Body of pancreas (tissue), 4 donors: ENCODE results near the gene PHC3.

Experiments used
- POLR2A ChIP-seq, 3 donors: fragments of 450-650 bp; IDR thresholded peaks; one replicate each; pipeline ENCODE4 v1.6.1; 2016; ENCODE audit warnings: antibody characterized with exemption in 3 of 3, mild to moderate bottlenecking in 2 of 3
- TF ChIP-seq, protein P1 (sequence below), 7 experiments: fragments of 450-650 bp in 4 of 7; fragments of 200-600 bp in 3 of 7; sonication (generic) in 3 of 7; IDR thresholded peaks; one replicate each; pipeline ENCODE4 v1.5.1; 2016 to 2019; ENCODE audit warnings: antibody characterized with exemption in 7 of 7

DNA sequence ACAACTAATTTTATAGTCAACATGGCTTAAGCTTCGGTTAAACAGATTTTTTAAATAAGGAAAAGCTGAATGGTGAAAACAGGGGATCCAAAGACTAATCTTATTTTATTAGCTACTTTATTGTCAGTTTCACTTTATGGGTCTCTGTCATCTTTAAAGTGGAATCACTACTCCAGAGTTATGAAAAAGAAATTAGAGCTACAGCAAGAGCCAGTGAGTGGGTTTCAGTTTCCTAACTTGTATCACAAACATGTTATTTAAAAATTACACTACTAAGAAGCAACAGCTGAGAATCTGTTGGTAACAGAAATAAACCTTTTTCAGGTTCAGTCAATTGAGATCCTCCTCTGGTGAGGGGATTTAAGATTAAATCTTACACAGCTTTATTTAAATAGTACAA, 10.0 kb downstream of the PHC3 start:
- TF ChIP-seq, protein P1, sequence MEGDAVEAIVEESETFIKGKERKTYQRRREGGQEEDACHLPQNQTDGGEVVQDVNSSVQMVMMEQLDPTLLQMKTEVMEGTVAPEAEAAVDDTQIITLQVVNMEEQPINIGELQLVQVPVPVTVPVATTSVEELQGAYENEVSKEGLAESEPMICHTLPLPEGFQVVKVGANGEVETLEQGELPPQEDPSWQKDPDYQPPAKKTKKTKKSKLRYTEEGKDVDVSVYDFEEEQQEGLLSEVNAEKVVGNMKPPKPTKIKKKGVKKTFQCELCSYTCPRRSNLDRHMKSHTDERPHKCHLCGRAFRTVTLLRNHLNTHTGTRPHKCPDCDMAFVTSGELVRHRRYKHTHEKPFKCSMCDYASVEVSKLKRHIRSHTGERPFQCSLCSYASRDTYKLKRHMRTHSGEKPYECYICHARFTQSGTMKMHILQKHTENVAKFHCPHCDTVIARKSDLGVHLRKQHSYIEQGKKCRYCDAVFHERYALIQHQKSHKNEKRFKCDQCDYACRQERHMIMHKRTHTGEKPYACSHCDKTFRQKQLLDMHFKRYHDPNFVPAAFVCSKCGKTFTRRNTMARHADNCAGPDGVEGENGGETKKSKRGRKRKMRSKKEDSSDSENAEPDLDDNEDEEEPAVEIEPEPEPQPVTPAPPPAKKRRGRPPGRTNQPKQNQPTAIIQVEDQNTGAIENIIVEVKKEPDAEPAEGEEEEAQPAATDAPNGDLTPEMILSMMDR (IDR thresholded peaks at IDR 0.05) = no peak
- TF ChIP-seq POLR2A (IDR thresholded peaks at IDR 0.05) = no peak
